ENCODE measurements around the gene CEBPZ.

- TF ChIP-seq, protein P1, sequence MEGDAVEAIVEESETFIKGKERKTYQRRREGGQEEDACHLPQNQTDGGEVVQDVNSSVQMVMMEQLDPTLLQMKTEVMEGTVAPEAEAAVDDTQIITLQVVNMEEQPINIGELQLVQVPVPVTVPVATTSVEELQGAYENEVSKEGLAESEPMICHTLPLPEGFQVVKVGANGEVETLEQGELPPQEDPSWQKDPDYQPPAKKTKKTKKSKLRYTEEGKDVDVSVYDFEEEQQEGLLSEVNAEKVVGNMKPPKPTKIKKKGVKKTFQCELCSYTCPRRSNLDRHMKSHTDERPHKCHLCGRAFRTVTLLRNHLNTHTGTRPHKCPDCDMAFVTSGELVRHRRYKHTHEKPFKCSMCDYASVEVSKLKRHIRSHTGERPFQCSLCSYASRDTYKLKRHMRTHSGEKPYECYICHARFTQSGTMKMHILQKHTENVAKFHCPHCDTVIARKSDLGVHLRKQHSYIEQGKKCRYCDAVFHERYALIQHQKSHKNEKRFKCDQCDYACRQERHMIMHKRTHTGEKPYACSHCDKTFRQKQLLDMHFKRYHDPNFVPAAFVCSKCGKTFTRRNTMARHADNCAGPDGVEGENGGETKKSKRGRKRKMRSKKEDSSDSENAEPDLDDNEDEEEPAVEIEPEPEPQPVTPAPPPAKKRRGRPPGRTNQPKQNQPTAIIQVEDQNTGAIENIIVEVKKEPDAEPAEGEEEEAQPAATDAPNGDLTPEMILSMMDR (IDR thresholded peaks at IDR 0.05) = no peak
- no peak for TF ChIP-seq POLR2A (IDR thresholded peaks at IDR 0.05)
These were observed 19.7 kb upstream of the CEBPZ start for GRCh38 chr2:37250869-37251740.
